Measurements from ENCODE around the gene PSME3IP1.

DNA sequence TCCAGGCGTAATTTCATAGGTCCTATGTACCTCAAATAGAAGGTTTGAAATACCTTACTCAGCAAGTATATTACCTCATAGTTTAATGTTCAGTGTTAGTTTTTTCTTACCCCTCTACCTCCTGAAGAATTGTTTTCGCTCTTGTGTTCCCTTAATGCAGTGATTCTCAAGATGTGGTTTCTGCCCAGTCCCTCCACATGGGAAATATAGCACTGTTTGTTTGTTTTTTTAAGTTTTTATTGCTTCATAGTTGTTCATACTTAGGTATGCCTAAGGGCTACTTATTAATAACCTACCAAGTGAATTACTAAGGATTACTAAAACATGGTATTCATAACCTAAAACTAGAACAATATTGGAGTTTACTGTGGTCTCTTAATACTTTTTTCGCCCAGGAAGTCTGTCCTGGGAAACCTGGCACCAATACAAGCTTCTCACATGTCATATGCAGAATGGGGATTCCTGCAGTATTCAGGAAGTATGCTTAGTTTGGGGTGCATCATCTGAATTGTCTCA, 5.3 kb upstream of the PSME3IP1 start:
- TF ChIP-seq POLR2A (IDR thresholded peaks at IDR 0.05) = no peak
- TF ChIP-seq, protein P1, sequence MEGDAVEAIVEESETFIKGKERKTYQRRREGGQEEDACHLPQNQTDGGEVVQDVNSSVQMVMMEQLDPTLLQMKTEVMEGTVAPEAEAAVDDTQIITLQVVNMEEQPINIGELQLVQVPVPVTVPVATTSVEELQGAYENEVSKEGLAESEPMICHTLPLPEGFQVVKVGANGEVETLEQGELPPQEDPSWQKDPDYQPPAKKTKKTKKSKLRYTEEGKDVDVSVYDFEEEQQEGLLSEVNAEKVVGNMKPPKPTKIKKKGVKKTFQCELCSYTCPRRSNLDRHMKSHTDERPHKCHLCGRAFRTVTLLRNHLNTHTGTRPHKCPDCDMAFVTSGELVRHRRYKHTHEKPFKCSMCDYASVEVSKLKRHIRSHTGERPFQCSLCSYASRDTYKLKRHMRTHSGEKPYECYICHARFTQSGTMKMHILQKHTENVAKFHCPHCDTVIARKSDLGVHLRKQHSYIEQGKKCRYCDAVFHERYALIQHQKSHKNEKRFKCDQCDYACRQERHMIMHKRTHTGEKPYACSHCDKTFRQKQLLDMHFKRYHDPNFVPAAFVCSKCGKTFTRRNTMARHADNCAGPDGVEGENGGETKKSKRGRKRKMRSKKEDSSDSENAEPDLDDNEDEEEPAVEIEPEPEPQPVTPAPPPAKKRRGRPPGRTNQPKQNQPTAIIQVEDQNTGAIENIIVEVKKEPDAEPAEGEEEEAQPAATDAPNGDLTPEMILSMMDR (IDR thresholded peaks at IDR 0.05) = no peak

All from lower leg skin (tissue), 3 donors.